AG04449 (cell line): ENCODE measurements around the gene SHISAL1.

Source experiments
- CTCF ChIA-PET: fragments of 350-600 bp; formaldehyde crosslinking; extraction: SDS; loops from one replicate; lab custom pipeline; 2021; ENCODE audit warnings: antibody characterized with exemption; lab: Yijun Ruan, JAX
- POLR2A ChIA-PET: fragments of 400-600, 350-600 bp; formaldehyde crosslinking; extraction: SDS; loops from one replicate; lab custom pipeline; 2020; ENCODE audit warnings: antibody characterized with exemption, inconsistent platforms; lab: Yijun Ruan, JAX
- DNase-seq: peaks from one replicate; pipeline ENCODE4 v3.0.0-alpha.2; 2010; ENCODE audit warnings: low read depth, low spot score
- H3K4me3 ChIP-seq: 2 replicates; pipeline ENCODE4 v1.5.1; 2011; ENCODE audit warnings: low read depth, mild to moderate bottlenecking, control low read depth, low read length
- TF ChIP-seq, protein P1 (sequence below): IDR thresholded peaks from one replicate; pipeline ENCODE4 v1.5.1; 2011; ENCODE audit warnings: mild to moderate bottlenecking, moderate library complexity, low read length, control low read depth, inconsistent platforms; ENCODE audit not compliant: insufficient read depth; ENCODE audit errors: missing control alignments

SHISAL1 gene

DNA sequence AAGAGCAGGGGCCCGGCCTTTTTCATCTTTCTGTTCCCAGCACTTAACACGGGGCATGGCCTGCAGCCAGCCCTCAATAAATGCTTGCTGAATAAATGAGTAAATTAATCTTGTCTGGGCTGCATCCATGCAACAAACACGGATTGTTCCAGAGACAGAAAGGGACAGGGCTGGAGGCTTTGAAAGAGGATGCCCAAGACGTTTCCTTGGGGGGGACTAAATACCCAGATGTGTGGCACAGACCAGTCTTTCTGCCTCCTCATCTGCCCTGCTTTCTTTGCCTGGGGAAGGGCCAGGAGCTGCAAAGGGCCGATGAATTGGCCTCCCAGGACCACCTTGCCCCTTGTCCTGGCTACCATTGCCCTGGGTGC is 40.4 kb downstream of the SHISAL1 start:
- CTCF ChIA-PET = no interaction called here
- TF ChIP-seq, protein P1, sequence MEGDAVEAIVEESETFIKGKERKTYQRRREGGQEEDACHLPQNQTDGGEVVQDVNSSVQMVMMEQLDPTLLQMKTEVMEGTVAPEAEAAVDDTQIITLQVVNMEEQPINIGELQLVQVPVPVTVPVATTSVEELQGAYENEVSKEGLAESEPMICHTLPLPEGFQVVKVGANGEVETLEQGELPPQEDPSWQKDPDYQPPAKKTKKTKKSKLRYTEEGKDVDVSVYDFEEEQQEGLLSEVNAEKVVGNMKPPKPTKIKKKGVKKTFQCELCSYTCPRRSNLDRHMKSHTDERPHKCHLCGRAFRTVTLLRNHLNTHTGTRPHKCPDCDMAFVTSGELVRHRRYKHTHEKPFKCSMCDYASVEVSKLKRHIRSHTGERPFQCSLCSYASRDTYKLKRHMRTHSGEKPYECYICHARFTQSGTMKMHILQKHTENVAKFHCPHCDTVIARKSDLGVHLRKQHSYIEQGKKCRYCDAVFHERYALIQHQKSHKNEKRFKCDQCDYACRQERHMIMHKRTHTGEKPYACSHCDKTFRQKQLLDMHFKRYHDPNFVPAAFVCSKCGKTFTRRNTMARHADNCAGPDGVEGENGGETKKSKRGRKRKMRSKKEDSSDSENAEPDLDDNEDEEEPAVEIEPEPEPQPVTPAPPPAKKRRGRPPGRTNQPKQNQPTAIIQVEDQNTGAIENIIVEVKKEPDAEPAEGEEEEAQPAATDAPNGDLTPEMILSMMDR = no peak

DNA sequence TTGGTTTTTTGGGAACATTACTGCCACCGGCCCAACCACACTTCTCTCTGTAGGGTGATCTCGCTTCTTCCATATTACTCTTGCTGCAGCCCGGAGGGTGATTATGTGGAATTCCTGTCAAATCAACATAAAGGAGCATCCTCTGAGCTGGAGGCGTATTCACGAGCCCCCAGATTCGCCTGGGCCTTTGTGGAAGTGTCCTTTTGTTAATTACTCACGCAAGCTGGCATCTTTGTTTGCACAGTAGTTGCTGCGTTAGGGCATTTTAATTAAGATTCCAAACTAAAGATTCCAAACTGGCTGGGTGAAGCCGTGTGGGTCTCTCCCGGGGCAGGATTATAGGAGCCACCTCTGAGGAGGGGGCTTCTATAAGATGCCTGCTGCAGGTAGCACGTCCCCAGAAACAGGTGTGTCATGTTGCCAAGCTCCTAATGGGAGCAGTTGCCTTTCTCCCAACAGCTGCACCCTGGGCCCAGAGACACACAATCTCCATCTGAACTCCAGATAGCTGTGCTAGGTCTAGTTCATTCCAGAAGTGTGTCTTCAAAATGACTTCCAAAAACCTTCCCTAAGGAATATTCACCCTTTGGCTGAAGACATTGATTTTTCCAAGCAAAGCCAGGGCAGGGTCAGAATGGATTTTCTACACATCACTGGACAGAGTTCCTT is 40.9 kb downstream of the SHISAL1 start:
- ChIA-PET POLR2A (no interaction called here), CTCF (no interaction called here)
- TF ChIP-seq, protein P1 = no peak
- no peak overlapping the region for H3K4me3 ChIP-seq
- DNase-seq = no peak

More for the DNA sequence above, 40.4 kb downstream of the SHISAL1 start:
- no peak overlapping the region for H3K4me3 ChIP-seq
- no peak for DNase-seq
- POLR2A ChIA-PET = no interaction called here

DNA sequence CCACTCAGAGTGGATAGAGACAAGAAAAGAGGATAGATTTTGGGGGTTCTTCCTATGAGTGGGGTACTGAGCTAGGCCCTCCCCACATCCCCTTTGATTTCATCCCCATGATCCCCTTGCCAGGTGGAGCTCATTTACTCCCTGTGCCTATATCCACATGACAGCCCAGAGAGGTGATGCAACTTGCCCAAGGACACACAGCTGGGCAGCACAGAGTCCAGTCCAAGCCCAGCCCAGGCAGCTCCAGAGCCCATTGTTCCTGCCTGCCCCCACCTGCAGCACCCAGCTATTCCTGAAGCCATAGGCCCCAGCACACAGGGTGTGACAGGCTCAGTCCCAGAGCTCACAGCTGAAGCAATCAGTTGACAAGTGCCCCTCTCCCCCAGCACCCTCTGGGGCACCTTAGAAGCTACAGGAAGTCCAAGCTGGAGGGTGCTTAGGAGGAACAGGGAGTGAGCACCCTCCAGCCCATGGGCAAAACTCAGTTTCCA is 41.7 kb downstream of the SHISAL1 start:
- H3K4me3 ChIP-seq = no peak overlapping the region
- POLR2A ChIA-PET = interaction anchor here (0.6 kb wide), 1 partner anchor 63 kb away, joined by 3 read pairs; no protein-coding TSS in a partner anchor
- CTCF ChIA-PET = no interaction called here
- TF ChIP-seq, protein P1 = no peak
- no peak for DNase-seq

DNA sequence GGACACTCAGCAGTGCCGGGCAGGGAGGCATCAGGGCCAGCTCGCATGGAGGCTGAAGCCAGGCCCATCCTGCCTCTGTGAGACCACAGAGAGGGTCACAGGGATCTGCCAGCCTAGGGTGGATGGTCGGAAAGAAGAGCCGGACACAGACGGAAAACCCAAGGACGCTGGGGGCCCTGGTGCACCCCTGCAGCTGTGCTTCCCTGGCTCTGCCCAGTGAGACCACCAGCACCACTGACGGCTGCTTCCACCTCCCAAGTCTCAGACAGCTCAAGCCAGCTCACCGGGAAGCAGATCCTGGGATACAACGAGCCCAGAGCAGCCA is 42.2 kb downstream of the SHISAL1 start:
- ChIA-PET CTCF (no interaction called here), POLR2A (interaction anchor here (0.6 kb wide), 1 partner anchor 63 kb away, joined by 3 read pairs; no protein-coding TSS in a partner anchor)
- no peak for DNase-seq
- H3K4me3 ChIP-seq = no peak overlapping the region
- TF ChIP-seq, protein P1 = no peak

DNA sequence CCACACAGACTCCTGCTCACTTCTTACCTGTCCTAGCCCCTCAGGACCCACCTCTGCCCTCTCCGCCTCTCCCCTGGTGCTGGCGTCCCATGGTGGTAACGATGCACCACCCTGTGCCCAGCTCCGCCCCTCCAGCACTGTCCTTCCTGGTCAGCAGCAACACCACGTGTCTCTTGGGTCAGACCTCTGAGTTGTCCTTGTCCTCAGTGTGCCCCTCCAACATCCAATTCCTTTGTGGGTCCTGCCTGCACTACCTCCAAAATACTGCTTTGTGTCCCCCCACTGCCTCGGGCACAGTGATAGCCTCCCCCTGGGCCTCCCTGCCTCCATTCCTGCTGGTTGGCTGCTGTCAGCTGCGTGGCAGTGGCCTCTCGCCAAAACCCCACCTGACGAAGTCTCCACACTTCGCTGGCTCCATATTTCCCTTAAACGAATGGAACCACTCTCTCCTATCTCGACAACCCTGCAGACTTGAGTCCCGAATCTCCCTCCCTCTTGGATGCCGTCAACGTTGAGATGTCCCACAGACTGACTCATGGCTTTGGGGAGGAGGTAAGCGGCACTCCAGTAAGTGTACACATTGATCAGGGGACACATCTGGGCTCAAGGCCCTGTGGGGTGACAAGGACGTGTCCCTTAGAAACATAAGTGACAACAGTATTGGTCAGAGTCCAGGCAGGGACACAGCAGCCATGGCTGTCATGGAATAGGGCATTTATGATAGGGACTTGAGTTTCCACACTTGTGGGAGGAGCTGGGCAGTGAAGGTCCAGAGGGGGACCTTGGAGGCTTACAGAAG is 42.8 kb downstream of the SHISAL1 start:
- CTCF ChIA-PET = no interaction called here
- no peak overlapping the region for H3K4me3 ChIP-seq
- no peak for DNase-seq
- POLR2A ChIA-PET = interaction anchor here (0.6 kb wide), 1 partner anchor 62 kb away, joined by 3 read pairs; no protein-coding TSS in a partner anchor
- TF ChIP-seq, protein P1 = no peak

DNA sequence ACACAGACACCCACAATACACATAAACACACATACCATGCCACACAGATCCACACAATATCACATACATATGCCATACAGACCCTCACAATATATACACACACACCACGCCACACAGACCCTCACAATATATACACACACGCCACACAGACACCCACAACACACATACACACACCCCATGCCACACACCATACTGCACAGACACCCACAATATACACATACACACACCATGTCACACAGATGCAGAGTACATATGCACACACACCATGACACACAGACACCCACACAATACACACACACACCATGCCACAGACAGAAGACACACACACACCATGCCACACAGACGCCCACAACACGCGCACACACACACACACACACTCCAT is 43.6 kb downstream of the SHISAL1 start:
- no peak overlapping the region for H3K4me3 ChIP-seq
- POLR2A ChIA-PET = no interaction called here
- CTCF ChIA-PET = no interaction called here
- TF ChIP-seq, protein P1 = no peak
- DNase-seq = no peak
